NCI-H510A (cell line): ENCODE results near the gene SLC43A1.
"Not testable (repeated sequence)": the region's sequence is repeated elsewhere in the genome, so short reads cannot be mapped to it uniquely, and the experiment has no call there.

Source experiments
- DNase-seq: peaks from one replicate; lab custom pipeline; 2025; lab: John Stamatoyannopoulos, UW

The SLC43A1 gene

GRCh38 chr11:57515332-57516060, at the start of gene SLC43A1:
TSS of gene SLC43A1 (minus strand) at chr11:57515702. CDS start at chr11:57514111, 1,591 bp downstream.
- peak; percentile 21 for DNase-seq

- DNase-seq: no peak
These were observed 47.1 kb upstream of the SLC43A1 start for GRCh38 chr11:57562596-57562995.

DNA sequence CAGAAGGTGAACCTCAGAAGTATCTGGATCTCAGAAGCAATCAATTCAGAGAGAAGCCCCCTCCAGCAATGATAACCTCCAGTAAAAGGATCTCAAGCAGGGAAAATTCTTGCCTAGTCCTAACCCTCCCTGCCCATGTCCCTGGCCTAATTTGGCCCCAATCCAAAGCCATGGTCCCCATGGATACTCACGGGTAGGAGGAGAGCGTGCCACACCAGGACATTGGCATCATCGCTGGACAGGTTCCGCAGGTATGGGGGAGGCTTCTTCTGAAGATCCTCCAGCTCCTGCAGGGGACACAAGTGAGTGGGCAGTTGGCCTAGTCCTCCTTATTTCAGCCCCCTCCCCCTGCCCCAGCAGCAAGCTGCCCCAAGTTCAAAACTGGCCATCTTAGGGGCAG, 44.6 kb upstream of the SLC43A1 start:
- DNase-seq: peak; percentile 9

DNA sequence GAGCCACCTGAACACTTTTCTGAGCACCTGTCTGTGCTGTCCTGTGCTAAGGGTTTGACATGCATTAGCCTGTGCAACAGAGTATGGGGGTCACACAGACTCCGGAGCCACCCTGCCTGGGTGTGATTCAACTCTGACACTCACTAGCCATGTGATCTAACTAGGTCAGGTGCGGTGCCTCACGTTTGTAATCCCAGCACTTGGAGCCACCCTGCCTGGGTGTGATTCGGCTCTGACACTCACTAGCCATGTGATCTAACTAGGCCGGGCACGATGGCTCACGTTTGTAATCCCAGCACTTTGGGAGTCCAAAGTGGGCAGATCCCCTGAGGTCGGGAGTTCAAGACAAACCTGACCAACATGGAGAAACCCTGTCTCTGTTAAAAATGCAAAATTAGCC, 40.5 kb upstream of the SLC43A1 start:
- DNase-seq: no peak

DNA sequence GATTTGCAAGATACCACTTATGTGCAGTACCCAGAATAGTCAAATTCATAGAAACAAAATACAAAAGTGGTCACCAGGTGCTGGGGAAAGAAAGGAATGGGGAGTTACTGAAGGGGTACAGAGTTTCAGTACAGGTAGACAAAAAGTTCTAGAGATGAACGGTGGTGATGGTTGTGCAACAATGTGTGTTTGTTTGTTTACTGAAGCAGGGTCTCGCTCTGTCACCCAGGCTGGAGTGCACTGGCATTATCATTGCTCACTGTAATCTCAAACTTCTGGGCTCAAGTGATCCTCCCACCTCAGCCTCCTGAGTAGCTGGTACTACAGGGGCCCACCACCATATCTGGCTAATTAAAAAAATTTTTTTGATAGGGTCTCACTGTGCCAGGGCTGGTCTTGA, 39.9 kb upstream of the SLC43A1 start:
- no peak for DNase-seq

GRCh38 chr11:57552479-57552878, 37.0 kb upstream of the SLC43A1 start:
- DNase-seq: no peak

DNA sequence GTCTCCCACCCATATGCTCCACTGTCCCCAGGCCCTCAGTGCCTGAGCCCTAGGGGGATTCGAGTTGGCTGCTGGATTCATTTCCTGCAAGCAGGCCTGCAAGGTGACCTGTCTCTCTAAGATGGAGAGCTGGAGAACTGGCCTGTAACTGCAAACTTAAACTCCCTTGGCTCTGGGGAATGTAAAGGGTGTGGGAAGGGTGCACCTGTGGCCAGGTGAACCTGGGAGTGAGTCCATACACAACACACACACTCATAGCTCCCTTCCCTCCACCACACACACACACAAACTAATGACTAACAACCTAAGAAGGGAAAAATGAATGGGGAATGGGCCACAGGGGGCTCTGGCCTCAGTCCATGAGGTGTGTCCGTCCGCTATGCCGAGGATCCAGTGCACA, 36.4 kb upstream of the SLC43A1 start:
- no peak for DNase-seq

DNA sequence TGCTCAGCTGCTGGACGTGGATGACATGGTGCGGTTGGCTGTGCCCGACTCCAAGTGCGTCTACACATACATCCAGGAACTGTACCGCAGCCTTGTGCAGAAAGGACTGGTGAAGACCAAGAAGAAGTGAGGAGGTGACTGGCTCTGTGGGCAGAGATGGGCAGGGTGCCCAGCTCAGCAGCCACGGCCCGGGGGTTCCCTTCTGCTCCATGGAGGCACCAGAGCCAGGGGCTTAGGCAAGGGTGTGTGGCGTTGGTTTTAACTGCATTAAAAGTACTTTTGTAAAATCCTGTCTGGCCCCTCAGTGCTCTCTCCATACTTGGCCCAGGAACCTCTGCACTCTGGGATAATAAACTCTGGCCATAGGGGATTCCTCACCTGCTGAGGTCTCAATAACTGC, 34.5 kb upstream of the SLC43A1 start:
- no peak for DNase-seq

DNA sequence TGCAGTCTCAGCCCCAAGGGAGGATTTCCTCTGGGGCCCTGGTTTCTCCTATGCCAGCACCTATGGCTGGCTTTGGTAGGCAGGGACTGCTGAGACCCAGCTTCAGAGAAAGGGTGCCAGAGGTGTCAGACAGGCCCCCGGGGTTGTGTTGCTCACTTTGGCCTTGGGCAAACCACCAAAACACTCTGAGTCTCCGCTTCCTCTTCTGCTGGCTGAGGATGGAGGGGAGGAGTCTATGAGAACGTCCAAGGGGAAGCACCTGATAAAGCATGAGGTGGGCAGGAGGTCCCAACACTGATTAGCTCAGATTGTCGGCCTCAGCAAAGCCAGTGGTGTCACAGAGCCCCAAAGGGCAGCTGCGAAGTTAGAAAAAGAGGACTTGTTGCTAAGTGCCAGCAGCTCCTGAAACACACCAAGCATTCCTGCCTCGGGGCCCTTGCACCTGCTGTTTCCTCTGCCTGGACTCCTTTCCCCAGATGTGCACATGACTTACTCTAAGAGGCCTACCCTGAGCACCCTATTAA, 32.4 kb upstream of the SLC43A1 start:
- DNase-seq: no peak

DNA sequence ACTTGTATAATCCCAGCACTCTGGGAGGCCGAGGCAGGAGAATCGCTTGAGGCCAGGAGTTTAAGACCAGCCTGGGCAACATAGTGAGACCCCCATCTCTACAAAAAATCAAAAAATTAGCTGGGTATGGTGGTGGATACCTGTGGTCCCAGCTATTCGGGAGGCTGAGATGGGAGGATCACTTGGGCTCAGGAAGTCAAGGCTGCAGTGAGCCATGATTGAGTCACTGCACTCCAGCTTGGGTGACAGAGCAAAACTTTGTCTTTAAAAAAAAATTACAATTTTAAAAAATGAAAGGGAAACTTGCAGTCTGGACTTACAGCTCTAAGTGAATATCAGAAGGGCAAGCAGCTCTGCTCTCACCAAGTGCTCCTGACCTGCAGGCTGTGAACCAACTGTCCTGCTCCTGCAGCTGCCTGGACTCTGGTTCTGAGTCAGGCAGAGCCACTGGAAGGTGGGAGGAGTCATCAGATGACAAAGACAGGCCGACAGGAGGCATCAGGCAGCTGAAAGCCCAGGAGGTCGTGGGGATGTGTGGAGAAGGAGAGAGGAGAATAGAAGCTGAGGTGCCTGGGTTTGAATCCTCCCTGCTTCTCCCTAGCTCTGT, 31.5 kb upstream of the SLC43A1 start:
- DNase-seq: no peak

DNA sequence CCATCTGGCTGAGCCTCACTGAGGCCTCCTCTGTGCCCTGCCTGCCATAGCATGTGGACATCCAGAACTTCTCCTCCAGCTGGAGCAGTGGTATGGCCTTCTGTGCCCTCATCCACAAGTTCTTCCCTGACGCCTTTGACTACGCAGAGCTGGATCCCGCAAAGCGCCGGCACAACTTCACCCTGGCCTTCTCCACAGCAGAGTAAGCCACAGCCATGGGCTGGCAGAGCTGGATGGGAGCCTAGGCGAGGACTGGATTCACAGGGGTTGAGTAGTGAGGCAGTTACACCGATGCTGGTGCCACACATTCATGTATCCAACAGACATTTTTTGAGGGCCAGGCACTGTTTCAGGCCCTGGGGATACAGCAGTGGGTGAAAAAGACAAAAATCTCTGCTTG, 30.9 kb upstream of the SLC43A1 start:
- no peak for DNase-seq

- DNase-seq: no peak
These were observed 30.4 kb upstream of the SLC43A1 start for GRCh38 chr11:57545883-57546282.

- no peak for DNase-seq
These were observed 29.1 kb upstream of the SLC43A1 start for GRCh38 chr11:57544566-57544965.

- DNase-seq: no peak
These were observed 28.1 kb upstream of the SLC43A1 start for GRCh38 chr11:57543593-57543992.

- DNase-seq: no peak
These were observed 27.1 kb upstream of the SLC43A1 start for GRCh38 chr11:57542582-57542981.

DNA sequence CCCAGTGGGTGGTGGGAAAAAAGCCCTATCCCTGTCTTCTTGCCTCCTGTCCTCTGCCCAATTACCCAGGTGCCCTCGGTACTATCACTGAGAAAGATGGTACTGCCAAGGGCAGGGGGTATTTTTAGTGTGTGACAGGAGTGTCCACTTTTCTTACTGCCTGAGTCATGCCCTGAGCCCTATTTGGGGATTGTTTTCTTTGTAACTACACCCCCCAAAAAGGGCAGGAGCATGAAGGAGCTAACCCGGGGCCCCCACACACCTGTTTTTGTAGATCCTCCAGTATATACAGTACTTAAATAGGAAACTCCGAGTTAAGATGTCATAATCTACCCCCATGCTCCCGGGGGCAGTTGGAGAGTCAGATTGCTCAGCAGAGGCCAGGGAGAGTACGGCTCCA, 25.7 kb upstream of the SLC43A1 start:
- no peak for DNase-seq

GRCh38 chr11:57539342-57539741, 23.8 kb upstream of the SLC43A1 start:
- no peak for DNase-seq

DNA sequence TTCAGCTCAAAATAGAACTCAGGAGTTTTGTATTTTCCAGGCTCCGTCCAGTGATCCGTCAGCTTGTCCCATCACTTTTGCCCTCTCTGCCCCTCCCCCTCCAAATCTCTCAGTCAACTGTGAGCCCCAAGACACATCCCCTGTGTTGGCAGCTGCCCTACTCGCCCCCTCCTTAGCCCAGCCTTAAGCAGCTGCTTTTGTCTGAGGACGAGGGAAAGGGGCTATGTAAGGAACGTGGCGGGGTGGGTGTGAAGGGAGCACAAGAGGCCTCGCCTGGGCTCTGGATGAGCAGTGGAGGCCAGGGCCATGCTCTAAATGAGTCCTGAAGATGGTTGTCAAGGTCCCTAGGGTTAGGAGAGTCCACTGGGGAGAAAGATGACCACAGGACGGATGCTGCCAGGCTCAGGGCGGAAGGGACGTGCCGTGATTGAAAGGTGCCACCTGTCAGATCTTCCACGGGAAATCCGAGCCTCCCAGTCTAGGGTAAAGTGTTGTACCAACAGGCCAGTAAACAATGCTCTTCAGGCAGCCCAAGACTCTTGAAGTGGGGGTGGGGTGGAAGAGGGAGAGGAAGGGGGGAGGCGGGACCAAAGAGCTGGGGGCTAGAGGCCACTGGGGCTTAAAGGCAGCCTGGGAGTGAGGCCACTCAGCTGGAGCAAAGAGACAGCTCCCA, 21.6 kb upstream of the SLC43A1 start, which contains the start of gene SMTNL1:
Gene SMTNL1 (plus strand): TSS at position 649 of the 673 bp plus-strand sequence. CDS start 5,048 bp downstream, outside the sequence.
- peak; percentile 51 for DNase-seq

- not testable (repeated sequence) for DNase-seq
These were observed 18.9 kb upstream of the SLC43A1 start for GRCh38 chr11:57534449-57534848.

GRCh38 chr11:57530596-57531507, 15.3 kb upstream of the SLC43A1 start, which contains the start of gene TIMM10:
TSS of gene TIMM10 (minus strand) at chr11:57530754. CDS start at chr11:57530189, 565 bp downstream.
- DNase-seq: peak; percentile 98

GRCh38 chr11:57530215-57530595, 14.7 kb upstream of the SLC43A1 start:
- no peak for DNase-seq

- no peak for DNase-seq
These were observed 13.5 kb upstream of the SLC43A1 start for GRCh38 chr11:57529012-57529411.
